ENCODE data around the gene TMIE.
"Not testable (repeated sequence)": the region's sequence is repeated elsewhere in the genome, so short reads cannot be mapped to it uniquely, and the experiment has no call there.

The TMIE gene

DNA sequence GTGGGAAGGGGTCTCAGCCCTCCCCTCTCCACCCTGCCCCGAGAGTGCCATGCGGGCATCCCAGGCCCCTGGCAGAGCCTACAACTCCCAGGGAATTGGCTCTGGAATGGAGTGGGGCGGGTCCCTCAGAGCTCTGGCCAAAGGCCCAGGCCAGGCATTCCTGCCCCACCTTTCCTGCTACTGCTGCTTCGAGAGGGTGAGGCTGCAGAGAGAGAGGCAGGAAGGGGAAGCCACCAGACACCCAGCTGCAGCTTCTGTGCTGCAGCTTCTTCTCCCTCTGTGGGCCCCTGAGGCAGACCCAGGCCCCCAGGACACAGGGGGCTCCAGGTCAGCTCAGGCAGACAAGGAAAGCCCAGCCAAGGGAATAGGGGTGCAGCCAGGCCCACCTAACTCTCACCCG lies 10.4 kb upstream of the TMIE start:
- DNase-seq = no peak

DNA sequence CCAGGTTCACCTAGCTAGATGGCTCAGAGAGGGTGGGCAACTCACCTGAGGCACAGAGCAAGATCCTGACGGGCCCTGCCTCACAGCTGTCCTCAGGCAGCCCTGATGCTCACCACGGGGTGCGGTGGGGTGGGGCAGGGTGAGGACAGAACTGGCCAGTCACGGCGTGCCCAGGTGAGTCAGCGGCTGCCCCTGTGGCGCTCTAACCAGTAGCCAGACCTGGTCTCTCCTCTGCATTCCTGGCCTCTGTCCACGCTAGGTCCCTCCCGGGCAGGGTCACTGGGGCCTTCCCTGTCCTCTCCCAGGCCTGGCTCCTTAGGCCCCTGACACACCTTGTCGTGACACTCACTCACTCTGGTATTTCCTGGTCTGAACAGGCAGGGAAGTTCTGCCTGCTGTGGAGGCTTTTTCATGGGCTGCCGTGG lies 8.6 kb upstream of the TMIE start:
- DNase-seq = no peak

DNA sequence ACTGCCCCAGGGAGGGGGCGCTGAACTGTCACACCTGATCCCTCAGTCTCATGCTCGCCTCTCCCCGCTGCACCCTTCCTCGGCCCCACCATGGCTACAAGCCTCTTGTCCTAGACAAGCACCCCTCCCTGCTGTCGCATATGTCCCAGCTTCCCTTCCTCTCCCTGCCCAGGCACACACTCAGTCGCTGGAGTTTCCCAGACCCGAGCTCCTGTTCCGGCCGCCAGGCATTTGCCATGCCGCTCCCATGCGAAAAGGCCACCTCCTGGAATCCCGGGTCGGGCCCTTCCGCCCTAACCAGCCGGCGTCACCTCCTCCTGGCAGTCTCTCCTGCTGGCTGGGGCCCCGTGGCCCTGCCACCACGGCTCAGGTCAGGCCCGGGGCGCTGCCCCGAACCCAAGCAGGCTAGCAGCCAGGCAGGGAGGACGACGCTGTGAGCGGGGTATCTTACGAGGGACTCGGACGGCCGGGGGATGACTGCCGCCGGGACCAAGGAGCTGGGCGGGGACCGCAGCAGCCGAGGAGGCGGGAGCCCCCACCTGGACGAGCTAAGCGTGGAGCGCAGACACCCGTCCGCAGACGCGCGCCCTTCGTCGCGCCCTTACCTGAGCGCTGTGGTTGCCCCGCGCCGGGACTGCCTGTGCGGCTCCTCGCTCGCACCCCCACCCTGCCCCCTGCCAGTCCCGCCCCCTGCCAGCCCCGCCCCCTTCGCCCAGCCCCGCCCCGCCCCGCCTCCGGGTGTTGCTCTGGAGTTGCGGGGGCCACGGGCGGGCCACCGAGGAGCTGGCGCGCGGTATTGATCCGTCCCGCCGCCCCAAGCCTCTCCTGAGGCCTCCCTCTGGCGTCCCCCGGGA lies 7.9 kb upstream of the TMIE start, which contains the start of gene ALS2CL:
ALS2CL (minus strand) TSS at position 642 of the 854 bp plus-strand sequence. CDS start 4,239 bp downstream, outside the sequence.
- peak; percentile 68 for DNase-seq

GRCh38 chr3:46693892-46694226 lies 7.3 kb upstream of the TMIE start:
- no peak for DNase-seq

GRCh38 chr3:46694520-46694919 lies 6.7 kb upstream of the TMIE start:
- no peak for DNase-seq

- DNase-seq = peak; percentile 40
Observed at GRCh38 chr3:46695177-46695961, 5.8 kb upstream of the TMIE start.

DNA sequence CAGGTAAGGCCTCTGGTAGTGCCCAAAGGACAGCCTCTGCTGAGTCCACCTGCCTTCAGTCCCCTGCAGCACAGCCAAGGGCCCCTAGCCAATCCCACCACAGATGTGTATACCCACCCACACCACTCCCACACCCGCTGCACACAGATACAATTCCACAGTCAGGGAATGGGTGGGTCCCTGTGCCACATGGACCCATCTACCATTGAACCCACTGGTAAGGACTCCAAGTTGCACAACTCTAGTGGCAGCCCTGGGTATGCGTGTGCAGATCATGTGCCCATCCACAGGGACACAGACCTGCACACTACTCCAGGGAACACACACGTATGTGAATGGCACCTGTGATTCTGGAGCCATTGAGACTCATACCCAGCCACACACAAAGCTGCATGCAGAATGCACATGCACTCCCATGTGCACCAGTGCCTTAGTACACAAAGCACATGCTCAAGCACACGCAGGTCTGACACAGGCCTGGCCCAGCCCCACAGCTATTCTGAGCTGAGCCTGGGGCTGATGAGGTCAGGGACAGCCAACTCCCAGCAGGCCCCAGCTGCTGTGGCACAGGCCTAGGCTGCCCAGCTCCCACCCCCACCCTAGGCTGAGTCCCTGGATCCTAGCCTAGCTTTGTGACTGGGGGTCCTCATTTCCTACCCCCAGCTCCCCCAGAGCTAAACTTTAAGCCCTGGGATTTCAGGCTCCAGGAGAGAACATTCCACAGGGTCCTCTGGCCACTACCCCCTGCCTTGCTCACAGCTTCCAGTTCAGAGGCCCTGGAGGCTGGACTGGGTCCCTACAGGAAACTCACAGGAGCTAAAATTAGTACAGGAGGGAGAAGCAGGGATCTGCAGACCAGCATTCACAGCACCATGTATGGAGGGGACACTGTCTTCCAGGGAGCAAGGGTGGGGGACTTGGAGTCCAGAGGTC lies 5.0 kb upstream of the TMIE start:
- no peak for DNase-seq

DNA sequence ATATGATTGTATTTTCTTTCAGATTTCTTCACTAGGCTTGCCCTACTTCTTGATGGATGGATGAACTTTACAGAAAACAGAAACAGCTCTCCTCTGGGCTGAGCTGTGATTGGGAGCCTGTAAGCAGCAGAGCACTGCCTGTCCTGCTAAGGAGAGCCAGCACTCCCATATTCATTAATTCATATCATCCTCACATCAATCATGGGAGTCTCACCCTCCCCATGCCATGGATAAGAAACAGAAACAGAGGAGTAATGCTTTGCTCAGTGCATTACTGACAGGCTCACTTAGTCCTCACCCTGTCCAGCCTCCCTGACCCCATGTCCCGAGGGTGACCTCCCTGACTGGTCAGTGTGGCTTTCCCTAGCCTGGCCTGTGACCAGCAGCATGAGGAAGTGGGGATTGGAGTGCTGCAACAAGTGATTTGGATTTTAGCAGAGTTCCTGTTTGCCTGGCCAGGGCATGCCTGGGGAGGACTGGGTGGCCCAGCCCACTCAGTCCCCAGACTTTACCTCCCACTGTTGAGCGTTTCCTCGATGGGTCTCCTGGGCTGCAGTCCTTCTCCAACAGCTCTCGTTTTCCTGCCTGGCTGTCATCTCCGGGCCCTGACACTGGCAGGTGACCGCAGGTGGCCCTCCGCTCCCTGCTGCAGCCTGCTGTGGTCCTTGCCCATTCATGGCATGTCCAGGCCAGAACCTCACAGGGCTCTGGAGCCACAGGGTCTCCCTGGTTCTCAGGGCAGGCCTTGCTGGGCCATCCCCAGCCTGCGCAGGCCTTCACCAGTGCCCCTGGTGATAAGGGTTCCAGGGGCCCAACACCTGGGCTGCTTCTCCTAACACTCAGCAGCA lies 1.3 kb upstream of the TMIE start:
- no peak for DNase-seq

DNA sequence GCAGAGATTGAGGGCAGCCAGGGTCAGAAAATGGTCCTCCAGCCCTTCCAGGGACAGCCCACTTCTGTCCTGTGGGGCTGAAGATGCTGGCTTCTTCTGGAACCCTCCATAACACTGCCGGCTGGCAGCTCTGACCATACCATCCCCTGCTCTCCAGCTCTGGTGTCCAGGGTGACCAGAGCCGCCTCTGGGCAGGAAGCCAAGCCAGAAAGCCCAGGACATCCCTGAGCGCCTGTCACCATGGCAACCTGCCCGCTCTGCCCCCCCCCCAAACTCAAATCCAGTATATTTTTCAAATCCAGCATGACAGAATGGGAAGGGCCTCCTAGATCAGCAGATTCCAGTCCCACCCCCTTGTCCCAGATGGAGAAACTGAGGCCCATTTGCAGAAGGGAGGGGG lies 420 bp upstream of the TMIE start:
- no peak for DNase-seq

- DNase-seq = no peak
Observed at GRCh38 chr3:46702246-46703012, 1.2 kb downstream of the TMIE start.

DNA sequence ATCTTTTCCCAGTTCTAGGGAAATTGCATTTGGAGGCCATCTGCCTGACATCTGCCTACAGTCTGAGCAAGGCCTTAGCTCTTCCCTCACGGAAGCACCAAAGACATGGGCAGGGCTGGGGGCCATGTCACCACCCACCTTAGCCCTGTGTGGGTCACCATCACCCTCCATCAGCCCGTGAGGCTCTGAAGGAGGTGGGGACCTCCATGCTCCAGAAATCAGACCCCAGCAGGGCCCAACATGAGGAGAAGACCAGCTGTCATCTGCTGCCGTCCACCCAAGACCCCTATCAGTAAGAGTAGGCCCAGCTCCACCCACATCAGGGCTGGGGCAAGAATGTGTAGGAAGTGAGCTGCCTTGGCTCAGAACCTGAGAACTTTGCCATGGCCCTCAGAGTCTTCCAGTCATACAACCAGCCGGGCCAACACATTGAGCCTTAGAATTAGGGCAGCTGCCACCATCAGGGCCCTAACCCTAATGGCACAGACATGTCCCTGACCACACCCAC lies 1.9 kb downstream of the TMIE start:
- DNase-seq = no peak

- DNase-seq = not testable (repeated sequence)
Observed at GRCh38 chr3:46704346-46704745, 3.2 kb downstream of the TMIE start.

- DNase-seq = peak; percentile 57
Observed at GRCh38 chr3:46705022-46705530, 3.9 kb downstream of the TMIE start.

DNA sequence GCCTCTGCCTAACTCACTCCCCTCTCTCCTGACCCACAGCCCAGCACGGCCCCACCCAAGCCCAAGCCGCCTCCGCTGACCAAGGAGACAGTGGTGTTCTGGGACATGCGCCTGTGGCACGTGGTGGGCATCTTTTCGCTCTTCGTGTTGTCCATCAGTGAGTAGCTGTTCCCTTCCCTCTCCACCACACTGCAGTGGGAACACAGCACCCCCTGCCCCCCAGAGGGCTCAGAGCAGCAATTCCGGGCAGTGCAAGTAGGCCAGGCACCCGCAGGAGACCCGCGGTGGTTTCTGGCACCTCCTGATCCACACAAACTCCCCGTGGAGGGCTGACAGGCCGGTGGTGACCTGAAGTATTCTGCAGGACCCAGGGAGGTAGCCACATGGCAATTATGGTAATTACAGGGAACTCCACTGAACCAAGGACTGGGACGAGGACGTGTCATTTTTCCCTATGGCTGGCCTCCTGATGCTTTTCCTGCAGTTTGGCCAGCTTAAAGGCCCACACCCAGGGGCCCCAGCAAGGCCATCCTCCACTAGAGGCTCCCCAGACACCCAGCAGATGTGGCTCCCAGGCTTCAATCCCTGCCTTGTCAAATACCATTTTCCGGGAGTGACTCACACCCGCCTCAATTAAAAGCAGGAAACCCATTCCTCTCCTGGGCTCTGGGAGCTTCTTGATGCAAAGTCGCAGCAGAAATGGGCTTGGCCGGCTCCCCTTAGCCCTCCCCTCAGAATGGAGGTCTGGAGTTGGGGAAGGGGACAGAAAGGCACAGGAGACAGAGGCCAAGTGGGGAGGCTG lies 4.8 kb downstream of the TMIE start:
- no peak for DNase-seq

GRCh38 chr3:46706771-46707582 lies 5.8 kb downstream of the TMIE start:
- no peak for DNase-seq

- DNase-seq = no peak
Observed at GRCh38 chr3:46707601-46708011, 6.4 kb downstream of the TMIE start.

DNA sequence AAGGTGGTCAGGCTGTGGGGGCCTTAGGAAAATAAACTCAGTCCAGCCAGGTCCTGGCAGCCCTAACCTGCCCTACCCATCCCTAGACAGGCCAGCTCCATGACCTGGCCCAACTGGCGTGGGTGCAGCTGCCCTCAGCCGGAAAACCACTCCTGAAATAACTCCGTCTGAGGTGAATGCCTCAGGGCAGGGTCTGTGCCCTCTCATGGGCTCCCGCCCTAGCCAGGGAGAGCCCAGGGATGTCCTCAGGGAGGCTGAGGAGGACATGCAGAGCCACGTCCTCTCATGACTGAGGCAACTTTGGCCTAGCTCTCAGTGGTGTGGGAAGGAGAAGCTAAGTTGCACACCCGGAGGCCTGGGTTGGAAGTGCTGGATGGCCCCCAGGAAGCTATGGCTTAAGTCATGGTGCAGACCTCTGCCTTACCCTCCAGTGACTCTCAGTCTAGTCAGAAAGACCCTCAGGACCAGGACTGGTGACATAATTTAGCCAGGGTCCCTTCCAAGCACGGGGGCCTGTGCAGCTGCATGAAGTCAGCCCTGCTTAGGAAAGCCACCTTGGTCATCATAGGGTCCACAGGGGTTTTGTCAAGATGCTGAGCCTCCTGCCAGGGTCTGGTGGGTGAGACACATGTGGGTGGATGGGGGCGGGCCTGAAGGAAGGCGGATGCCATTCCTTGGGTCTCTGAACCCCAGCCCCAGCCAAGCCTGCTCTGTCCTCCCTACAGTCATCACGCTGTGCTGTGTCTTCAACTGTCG lies 7.4 kb downstream of the TMIE start:
- no peak for DNase-seq

DNA sequence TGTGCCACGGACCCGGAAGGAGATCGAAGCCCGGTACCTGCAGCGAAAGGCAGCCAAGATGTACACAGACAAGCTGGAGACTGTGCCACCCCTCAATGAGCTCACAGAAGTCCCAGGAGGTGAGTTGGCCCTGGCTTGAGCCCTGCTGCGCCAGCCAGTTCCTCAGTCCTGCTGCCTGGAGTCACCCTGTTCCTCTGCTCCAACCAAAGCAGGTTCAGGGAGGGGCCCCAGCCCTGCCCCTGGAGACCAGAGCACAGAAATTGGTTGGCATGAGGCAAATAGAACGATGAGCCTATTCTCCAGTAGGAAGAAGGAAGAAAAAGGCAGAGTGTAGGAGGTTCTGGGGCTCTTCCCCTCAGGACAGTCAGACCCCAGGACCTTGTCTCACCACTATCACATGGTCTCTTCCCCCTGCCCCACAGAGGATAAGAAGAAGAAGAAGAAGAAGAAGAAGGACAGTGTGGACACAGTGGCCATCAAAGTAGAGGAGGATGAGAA lies 8.0 kb downstream of the TMIE start:
- DNase-seq = no peak

Data from stimulated activated CD4-positive, alpha-beta T cell treated with anti-CD3 and anti-CD28 coated beads, Interleukin-12 subunit alpha, Interleukin-12 subunit beta, amount 100 ng/mL, for 4 hours (primary cell).